ENCODE results near the gene HMCN2. TPM values are rescaled to one million over a fixed set of nuclear protein-coding genes. Genes with fewer than 3 reads are reported as not detected.
A peak's percentile ranks its signal among the peaks of the same experiment; 100 is the strongest.

HMCN2 gene
- total RNA-seq, 1 experiment from 2014 or later: under 0.01 TPM

DNA sequence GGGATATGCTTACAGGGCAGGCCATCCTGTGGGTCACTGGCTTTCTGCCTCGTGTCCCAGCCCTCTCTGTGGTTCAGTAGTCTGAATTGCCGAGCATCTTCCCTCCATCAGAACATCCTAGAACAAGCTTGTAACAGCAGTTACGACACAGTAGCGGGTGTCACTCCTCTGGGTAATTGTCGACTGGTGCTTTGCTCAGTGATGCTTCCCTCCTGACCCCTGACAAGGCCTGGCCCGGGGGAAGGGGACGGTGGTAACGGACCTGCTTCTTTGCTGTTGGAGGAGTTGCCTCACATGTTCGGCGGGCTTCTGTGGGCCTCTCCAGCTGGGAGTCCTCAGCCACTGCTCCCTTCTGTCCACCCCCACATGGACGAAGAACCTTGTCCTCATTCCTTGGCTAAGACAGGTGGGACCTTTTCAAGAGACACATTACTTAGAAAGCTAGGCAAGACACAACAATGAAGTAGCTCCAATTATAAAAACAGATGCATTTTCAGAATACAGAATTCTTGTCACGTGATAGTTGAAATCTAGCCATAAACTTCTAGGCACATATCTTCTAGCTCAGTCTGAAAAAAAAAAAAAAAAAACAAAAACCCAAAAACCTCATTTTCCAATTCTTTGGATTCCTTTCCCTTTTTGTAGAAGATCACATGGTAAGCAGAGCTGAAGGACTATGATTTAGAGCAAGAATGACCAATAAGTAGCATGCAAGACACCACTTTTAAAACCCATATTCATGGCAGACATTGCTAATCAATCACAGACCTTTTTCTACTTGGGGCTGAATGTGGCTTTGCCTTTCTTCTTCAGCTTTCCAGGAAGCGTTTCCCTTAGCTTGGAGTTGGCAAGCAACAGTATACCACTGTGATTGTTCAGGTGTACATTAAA is 25.0 kb downstream of the HMCN2 start:
- DNase-seq (ENCODE audit: low spot score): no peak

DNA sequence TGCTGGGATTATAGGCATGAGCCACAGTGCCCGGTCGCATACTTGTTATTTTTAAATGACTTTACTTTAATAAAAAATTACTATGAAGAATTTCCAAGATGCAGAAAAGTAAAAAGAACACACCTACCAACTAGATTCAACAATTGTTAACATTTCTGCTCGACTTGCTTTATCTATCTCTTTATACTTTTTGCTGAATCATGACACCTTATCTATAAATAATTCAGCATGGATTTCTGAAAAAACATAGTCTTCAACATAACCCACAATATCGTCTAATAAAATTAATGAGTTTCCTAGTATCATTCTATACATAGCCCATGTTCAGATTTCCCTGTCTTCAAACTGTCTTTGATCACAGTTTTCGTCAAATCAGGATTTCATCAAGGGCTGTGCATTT is 25.9 kb downstream of the HMCN2 start:
- DNase-seq (ENCODE audit: low spot score): no peak

DNA sequence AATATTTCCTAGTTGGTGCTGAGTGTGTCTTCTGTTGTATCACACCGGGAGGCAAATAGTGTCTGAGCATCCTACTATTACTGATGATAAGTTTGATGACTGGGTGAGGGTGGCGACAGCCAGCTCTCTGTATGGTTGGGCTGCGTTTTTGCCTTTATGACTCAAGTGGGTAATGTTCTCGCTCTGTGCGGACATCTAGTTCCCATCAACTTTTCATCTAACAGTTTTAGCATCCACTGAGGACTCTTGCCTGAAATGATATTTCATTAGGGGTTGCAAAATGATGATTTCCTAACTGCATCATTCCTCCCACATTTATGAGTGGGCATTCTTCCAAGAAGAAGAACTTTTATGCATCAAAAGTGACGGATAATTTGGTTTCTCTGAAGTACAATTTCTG is 26.5 kb downstream of the HMCN2 start:
- no peak for DNase-seq (ENCODE audit: low spot score)

DNA sequence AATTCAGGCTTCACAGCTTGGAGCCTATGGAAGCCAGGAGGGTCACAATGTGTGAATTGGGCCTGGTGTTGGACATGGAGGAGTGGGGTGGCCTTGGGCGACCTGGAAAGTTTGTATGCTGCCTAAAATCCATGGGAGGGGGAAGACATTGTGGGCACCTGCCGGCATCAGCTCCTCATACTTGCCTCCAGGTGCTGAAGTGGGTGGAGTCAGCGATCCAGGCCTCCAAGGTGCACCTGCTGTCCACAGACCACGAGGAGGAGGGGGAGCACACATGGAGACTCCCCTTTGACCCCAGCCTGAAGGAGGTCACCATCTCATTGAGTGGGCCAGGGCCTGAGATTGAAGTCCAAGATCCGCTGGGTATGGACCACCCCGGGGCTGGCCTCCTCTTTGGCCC is 29.1 kb downstream of the HMCN2 start:
- DNase-seq (ENCODE audit: low spot score): no peak

DNA sequence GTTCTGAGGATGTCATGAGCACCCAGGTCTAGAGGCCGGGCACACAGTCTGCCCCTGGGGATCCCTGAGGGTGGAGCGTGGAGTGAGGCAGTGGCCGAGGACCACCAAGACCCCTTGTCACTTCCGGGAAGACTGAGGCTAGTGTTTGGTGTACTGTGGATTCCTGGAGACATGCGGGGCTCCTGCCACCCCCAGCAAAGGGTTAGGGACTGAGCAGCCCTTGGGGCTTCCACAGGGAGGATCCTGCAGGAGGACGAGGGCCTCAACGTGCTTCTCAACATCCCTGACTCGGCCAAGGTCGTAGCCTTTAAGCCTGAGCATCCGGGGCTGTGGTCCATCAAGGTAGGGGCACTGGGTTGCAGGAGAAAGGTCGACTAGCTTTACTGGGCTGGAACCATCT is 29.9 kb downstream of the HMCN2 start:
- no peak for DNase-seq (ENCODE audit: low spot score)

DNA sequence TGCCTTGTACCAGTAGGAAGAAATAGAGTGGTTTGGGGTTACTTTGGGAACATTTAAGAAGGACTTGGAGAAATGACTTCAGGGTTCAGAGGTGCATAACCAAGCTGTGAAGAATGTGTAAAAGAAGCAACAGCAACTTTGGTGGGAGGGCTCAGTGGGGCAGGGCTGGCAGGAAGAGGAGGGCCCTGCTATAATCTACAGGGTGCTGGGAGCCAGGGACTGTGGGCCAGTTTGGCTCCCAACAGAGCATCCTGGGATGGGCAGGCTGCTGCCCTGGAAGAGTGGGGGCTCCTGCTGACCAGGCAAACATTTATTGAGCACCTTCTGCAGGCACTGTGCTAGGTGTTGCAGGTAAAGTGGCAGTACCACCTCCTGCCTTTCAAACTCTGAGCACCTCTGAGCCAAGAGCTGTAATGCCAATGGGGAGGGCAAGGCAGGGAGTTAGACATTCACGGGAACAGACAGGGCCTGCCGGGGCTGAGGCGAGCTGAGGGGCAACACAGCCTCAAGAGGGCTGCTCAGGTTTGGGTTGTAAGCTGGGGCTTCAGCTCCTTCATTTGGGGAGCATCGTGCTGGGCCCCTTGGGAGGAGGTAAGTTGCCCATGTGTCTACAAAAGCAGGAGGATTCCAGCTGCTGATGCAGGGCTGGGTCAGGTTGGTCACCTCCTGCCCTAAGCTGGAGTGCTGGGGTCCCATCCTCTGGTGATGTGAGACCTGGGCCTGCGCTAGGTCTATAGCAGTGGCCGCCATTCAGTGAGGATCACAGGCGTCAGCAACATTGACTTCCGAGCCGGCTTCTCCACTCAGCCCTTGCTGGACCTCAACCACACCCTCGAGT is 30.6 kb downstream of the HMCN2 start:
- no peak for DNase-seq (ENCODE audit: low spot score)

DNA sequence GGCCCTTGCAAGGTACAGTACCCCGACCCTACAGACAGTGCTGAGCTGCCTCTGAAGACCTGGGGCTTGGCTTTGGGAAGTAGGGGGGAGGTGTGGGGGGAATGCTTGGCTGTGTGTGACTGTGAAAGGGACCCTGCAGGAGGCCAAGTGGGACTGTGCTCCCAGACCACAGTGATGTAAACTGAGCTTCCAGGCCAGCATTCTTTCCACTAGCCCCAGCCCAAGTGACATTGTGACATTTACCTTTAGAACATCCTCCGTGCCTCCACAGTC is 31.2 kb downstream of the HMCN2 start:
- no peak for DNase-seq (ENCODE audit: low spot score)

DNA sequence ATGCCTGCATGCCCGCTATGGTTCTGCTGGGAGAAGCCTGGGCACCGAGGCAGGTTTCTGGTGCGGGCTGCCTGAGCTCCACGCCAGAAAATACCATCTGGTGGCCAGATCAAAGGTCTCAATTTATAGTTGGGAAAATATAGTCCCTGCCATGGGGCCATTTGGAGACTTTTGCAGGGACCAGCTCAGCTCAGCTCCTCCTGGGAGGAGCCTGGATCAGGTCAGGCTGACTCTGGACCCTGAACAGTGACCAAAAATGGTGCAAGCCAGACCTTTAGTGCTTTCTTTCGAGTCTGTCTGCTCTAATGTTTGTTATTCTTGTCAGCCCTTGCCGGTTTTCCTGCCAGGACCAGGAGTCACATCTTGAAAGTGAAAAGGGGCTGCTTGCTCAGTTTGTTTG is 31.8 kb downstream of the HMCN2 start:
- no peak for DNase-seq (ENCODE audit: low spot score)

DNA sequence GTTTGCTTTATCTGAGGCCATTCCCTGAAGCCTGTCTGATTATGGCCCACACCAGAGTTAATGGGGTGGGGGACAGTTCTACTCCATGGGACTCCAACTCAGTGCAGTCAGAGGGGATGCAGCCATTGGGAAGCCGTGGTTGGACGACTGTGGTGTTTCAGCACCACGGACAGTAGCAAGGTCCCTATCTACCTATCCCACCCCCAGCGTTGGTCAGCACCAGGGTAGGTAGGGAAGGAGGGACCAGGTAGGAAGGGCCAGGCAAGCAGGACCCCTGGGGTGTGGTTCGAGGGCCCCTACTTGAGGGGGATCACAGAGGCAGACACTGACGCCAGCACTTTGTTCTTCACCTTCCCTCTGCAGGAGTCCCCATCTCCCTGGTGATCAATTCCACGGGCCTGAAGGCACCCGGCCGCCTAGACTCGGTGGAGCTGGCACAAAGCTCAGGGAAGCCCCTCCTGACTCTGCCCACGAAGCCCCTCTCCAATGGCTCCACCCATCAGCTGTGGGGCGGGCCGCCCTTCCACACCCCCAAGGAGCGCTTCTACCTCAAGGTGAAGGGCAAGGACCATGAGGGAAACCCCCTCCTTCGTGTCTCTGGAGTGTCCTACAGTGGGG is 33.2 kb downstream of the HMCN2 start:
- DNase-seq (ENCODE audit: low spot score): peak; percentile 9

DNA sequence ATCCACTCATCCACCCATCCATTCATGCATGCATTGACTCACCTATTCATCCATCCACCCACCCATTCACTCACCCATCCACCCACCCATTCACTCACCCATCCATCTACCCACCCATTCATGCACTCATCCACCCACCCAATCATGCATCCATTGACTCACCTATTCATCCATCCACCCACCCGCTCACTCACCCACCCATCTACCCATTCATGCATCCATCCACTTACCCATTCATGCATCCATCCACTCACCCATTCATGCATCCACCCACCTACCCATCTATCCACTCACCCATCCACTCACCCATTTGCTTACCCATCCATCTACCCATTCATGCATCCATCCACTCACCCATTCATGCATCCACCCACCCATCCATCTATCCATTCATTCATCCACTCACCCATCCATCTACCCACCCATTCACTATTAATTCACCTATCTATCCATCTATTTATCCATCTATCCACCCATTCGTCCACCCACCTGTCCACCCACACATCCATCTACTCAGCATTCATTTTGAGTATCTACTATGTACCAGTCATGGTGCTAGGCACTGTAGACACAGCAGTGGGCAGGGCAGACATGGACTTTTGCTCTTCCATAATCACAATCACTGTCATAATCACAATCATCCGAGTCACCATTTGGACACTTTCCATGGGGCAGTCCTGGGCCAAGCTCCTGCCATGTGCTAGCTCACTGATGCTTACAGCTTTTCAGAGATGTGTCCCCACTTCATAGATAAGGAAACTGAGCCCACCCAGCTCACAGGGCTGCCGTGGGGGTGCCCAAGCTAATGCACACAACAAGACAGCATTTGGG is 34.4 kb downstream of the HMCN2 start:
- no peak for DNase-seq (ENCODE audit: low spot score)

DNA sequence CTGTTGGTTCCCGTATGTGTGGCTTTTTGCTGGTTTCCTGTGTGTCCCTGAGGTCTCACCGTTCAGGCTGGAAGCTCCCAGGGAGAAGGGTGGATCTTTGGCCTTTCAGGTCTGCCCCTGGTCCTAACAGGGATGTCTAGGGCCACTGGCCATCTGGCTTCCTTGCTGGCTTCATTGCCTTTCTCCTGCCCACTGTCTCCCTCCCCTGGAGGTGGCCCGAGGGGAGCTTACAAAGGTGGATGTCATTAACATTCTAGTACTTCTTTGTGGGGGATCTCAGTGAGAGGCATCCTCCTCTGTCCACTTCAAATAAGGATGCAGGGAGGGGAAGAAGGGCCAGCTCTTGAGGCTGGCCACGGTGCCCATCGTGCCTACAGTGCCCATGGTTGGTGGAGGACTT is 35.2 kb downstream of the HMCN2 start:
- no peak for DNase-seq (ENCODE audit: low spot score)

DNA sequence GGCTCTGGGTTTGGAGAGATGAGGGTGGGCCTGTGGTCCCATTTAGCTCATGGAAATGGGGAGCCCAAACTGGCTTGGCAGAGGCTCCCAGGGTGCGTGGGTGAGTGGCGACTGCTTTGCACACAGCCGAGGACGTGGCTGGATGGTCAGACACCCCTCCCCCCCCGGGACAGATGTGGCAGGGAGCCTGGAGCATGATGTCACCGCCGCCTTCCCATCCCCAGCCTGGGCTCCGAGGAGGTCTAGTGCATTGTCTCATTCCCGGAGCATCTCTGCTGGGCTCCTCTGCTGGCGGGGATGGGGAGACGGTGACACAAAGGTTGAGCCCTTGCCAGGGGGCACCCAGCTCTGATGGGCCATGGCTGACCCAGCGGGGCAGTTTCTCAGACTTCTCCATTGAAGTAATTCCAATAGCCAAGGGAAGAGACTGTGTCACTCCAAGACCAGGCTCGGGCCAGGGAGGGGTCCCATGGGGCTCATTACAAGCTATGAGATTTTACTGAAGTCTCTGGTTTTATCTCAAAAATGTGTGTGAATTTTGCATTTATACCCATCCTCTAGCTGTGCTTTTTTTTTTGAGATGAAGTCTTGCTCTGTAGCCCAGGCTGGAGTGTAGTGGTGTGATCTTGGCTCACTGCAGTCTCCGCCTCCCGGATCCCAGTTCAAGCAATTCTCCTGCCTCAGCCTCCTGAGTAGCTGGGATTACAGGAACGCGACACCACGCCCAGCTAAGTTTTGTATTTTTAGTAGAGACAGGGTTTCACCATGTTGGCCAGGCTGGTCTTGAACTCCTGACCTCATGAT is 36.1 kb downstream of the HMCN2 start:
- DNase-seq (ENCODE audit: low spot score): no peak

DNA sequence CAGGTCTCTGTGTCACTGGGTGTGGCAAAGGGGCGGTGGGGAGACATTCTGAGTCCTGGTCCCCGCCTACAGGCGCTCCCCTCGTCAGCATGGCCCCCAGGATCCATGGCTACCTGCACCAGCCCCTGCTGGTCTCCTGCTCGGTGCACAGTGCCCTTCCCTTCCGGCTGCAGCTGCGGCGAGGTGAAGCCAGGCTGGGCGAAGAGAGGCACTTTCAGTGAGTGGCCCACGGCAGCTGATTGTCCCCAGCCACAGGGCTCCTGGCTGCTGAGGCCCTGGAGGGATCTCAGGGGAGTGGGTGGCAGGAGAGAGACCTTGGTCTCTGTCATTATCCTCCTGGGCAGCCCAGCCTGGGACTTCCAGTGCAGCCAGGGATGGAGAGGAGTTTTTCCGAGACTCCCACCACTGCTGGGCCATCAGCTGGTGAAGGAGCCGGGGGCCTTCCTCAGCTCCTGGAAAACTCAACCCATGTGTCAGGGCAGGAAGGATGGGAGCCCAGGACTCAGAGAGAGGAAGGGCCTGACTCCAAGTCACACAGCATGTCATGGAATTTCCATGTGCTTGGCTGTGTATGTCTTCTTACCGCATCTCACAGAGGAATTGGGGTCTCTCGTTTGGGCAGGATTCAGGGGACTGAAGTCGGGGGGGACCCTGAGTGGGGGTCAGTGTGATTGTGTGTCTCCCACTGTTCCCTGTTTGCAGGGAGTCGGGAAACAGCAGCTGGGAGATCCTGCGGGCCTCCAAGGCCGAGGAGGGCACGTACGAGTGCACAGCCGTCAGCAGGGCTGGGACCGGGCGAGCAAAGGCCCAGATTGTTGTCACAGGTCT is 37.4 kb downstream of the HMCN2 start:
- DNase-seq (ENCODE audit: low spot score): no peak

DNA sequence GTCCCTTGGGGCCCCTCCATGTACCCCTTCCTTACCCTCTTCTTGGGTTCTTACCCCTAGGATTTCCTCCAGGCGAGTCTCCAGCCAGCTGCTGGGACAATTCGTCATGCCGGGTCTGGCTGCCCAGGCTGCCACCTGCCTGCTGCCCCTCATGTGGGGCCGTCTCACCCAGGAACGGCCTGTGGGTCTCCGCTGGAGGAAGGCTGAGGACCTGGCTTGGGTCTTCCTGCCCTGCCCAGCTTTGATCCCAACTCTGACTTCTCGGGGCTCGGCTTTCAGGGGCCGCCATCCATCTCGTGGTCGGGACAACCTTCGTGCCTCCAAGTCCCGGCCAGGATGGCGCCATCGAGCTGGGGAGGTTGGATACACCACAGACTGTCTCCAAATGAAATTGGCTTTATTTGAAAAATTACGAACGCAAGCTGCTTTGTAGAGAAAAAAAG is 38.1 kb downstream of the HMCN2 start:
- no peak for DNase-seq (ENCODE audit: low spot score)

DNA sequence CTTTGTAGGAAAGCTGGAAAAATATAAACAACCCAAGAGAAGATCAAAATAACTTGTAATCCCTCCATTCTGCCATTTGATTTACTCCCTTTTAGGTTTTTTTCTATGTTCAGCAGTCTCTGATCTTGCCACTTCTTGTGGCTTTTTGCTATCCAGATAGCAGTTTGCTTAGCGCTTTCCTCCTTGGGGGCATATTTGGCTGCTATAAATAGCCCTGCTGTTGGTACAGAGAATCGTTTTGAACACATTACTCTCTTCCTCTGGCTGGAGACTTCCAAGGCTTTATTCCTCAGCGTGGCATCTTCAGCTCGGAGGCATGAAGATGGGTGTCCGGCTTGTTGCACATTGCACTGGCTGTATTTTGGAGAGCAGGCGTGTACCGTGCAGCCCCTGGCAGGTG is 38.6 kb downstream of the HMCN2 start:
- DNase-seq (ENCODE audit: low spot score): no peak

DNA sequence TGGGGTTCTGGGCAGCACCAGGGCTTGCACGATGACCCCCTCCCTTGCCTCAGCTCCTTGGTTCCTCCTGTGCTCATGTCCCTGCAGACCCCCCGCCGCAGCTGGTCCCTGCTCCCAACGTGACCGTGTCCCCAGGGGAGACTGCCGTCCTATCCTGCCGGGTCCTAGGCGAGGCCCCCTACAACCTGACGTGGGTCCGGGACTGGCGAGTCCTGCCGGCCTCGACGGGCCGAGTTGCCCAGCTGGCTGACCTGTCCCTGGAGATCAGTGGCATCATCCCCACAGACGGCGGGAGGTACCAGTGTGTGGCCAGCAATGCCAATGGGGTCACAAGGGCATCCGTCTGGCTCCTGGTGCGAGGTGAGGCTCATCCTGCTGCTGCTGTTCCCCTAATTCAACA is 39.1 kb downstream of the HMCN2 start:
- DNase-seq (ENCODE audit: low spot score): no peak

DNA sequence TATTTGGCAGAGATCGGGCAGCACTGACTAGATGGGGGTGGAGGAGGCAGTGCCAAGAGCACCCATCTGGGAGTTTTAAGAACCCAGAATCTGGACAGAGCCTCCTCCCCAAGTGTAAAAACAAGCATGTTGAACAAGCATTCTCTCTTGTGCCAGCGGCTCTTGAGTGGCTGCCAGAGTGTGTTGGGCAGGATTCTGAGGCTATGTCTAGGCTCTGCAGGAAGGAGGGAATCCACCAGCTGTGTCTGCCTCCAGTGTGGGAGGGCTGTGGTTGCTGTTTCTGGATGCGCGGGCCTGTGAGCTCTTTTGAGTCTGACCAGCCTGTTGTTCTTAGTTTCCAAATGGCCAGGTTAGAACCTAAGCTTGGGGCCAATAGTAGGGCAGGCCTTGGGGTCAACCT is 39.8 kb downstream of the HMCN2 start:
- DNase-seq (ENCODE audit: low spot score): no peak

DNA sequence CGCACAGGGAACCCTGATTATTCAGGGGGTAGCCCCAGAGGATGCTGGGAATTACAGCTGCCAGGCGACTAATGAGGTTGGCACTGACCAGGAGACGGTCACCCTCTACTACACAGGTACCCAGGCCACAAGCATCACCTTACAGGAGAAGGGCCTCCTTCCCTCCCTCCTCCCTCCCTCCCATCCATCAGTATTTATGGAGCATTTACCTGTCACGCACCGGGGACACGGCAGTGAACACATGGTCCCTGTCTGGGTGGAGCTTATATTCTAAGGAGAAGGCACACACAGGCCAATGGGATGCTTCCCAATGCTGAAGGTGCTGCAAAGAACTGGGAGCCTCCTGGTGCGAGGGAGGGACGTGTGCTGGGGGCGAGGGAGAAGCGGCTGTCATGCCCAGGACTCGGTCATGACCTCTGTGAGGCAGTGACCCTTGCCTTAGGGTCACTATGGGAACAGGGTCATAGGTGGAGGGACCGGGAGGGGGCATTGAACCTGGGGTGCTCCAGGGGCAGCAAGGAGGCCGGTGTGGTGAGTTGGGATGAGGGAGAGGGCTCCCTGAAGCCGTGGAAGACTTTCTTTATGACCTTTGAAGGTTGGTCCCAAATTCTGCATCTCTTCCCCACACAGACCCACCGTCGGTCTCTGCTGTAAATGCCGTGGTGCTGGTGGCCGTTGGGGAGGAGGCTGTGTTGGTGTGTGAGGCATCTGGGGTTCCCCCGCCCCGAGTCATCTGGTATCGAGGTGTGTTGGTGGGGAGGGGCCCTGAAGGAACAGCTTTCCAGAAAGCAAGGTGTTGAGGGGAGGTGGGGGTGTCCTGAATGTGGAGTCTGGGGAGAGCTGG is 41.5 kb downstream of the HMCN2 start:
- DNase-seq (ENCODE audit: low spot score): no peak

DNA sequence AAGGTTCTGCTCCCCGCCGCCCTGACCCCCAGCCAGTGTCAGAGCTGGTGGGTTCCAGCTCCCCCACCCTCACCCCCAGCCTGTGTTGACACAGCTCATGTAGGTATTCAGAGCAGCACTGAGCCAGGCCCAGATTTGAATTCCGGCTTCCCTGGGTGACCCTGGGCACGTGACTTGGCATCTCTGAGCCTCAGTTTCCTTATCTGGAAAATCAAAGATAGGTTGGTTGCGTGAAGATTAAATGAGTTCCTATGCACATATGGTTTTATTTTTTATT is 42.0 kb downstream of the HMCN2 start:
- no peak for DNase-seq (ENCODE audit: low spot score)

All from HT-29 (cell line).